Fibroblast of the aortic adventitia (primary cell): ENCODE measurements around the gene FARP1. TPM values are rescaled to one million over a fixed set of nuclear protein-coding genes. Genes with fewer than 3 reads are reported as not detected.

Experiments
- DNase-seq: peaks from one replicate; pipeline ENCODE4 v3.0.0-alpha.2; 2010; ENCODE audit warnings: low read depth
- H3K4me3 ChIP-seq: 2 replicates; pipeline ENCODE4 v1.5.1; 2011; ENCODE audit warnings: low read depth, mild to moderate bottlenecking, control low read depth, low read length, moderate library complexity
- CTCF ChIP-seq: IDR thresholded peaks from 2 replicates; pipeline ENCODE4 v1.5.1; 2011; ENCODE audit warnings: mild to moderate bottlenecking, low read length, control low read depth, inconsistent platforms; ENCODE audit not compliant: insufficient read depth
- total RNA-seq: library from RNA; depleted of rRNA; stranded (reverse); fragments of >200 nt; gene quantifications from 2 replicates; pipeline ENCODE4 v1.2.3, GENCODE V29; 2012; ENCODE audit warnings: low replicate concordance

Gene FARP1
- total RNA-seq, 1 donor: 16.2 TPM

GRCh38 chr13:98157188-98157587 lies 14.3 kb downstream of the FARP1 start:
- no peak for DNase-seq
- TF ChIP-seq CTCF: no peak
- no peak overlapping the region for H3K4me3 ChIP-seq

- no peak for DNase-seq
- TF ChIP-seq CTCF: no peak
- H3K4me3 ChIP-seq: no peak overlapping the region
Measured at GRCh38 chr13:98157609-98158008, 14.7 kb downstream of the FARP1 start.

GRCh38 chr13:98158172-98158899 lies 15.4 kb downstream of the FARP1 start:
- DNase-seq: no peak
- no peak overlapping the region for H3K4me3 ChIP-seq
- TF ChIP-seq CTCF: no peak

DNA sequence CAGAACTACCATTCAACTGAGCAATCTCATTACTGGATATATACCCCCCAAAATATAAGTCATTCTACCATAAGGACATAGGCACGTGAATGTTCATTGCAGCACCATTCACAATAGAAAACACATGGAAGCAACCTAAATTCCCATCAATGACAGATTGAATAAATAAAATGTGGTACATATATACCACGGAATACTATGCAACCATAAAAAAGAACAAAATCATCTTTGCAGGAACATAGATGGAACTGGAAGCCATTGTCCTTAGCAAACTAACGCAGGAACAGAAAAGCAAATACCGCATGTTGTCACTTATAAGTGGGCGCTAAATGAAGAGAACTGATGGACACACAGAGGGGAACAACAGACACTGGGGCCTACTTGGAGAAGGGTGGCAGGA lies 20.0 kb downstream of the FARP1 start:
- no peak for TF ChIP-seq CTCF
- DNase-seq: no peak
- H3K4me3 ChIP-seq: no peak overlapping the region

DNA sequence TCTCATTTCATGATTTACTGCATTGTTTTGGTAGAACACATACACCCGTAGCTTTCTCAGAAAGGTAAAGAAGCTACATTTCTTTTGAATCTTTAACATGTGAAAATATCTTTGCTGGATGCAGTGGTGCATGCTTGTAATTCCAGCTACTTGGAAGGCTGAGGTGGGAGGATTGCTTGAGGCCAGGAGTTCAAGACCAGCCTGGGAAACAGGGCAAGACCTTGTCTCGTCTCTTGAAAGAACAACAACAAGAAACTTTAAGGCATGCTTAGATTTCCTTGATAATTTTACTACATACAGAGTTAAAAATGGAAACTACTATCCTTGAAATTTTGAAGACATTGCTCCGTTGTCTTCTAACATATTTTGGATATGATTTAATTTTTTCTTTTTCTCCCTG lies 26.4 kb downstream of the FARP1 start:
- no peak overlapping the region for H3K4me3 ChIP-seq
- DNase-seq: no peak
- TF ChIP-seq CTCF: no peak

- H3K4me3 ChIP-seq: peak overlapping the region; percentile 9
- peak; percentile 50 for DNase-seq
- no peak for TF ChIP-seq CTCF
Measured at GRCh38 chr13:98171900-98172589, 29.2 kb downstream of the FARP1 start.
